EL (cell line): ENCODE results near the gene TSPAN1.

ENCODE experiments used
- DNase-seq: peaks from one replicate; pipeline ENCODE4 v3.0.0-alpha.2; 2016

The TSPAN1 gene, protein sequence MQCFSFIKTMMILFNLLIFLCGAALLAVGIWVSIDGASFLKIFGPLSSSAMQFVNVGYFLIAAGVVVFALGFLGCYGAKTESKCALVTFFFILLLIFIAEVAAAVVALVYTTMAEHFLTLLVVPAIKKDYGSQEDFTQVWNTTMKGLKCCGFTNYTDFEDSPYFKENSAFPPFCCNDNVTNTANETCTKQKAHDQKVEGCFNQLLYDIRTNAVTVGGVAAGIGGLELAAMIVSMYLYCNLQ

GRCh38 chr1:46174448-46175231 is at the start of gene TSPAN1:
TSS of gene TSPAN1 (plus strand) at chr1:46175087. CDS start at chr1:46181108, 6,021 bp downstream.
- peak; percentile 23 for DNase-seq

GRCh38 chr1:46128344-46128743 is 46.5 kb upstream of the TSPAN1 start:
- DNase-seq, result peak; percentile 65

- no peak for DNase-seq
These were observed 44.8 kb upstream of the TSPAN1 start for GRCh38 chr1:46130121-46130520.

DNA sequence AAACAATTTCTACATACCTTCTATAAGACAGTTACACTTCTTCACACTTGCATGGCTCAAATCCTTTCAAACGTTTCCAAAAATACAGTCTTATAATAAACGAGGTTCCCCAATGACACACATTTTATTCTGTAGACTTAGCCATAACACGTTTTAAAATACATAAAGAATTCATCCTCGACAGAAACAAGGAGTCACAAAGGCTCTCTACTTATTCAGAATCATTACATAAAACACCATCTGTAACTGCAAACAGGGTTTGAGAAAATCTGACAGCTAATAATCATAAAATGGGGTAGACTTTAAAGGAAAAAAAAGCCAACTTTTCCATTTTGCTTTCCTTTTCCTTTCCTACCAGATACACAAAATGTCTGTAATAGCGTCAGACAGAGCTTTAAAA is 44.3 kb upstream of the TSPAN1 start:
- no peak for DNase-seq

DNA sequence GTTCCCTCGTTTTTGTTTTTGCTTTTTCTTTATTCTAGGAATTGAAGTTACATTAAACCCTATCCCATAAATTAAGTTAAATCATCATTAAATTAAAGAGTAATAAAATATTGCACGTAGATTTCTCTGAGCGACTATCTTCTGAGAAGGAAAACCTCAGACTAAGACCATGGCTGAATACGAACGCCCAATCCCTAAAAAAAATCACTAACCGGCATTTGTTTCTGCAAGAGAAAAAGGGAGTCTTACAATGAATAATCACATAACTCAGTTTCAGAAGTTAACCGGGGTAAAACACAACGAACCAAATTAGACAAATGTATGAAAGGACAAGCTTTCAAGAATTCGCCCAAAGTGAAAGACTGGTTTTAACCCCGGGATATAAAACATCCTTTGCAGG is 43.8 kb upstream of the TSPAN1 start:
- DNase-seq, result peak; percentile 27

DNA sequence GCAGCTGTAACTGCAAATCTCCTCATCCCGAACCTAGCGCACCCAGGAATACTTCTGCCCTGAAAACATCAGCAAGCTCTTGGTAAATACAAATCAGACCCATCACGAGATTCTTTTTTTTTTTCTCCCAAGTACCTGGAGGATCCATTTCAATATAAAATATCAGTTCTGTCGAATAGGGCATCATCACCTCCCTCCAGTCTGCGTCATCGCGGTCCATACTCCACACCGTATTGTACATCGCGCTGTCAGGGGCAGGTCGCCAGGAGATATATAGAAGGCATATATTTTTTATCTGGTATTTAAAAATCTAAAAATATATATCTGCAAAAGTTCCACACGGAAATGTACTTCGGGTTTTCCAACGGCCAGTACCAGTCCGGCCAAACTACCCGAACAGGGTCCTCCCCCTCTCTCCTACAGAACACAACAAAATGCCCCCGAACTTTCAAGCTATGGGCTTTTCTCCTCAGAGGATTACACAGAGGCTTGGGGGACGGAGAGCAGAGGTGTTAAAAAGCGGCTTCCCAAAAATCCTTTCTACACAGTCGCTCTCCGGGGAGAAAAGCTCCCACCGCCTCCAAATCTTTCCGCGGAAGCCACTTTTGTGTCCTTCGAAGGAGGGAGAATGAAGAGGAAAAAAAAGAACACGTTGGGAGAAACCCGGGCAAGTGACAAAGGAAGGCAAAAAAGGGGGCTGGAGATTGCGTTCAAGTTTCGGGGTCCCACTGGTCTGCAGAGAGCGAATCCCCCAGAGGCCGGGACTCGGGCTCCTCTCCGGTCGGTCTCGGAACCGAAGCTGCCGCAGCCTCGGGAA is 43.0 kb upstream of the TSPAN1 start:
- DNase-seq, result peak; percentile 37

GRCh38 chr1:46132529-46133180 is 42.2 kb upstream of the TSPAN1 start, which contains the start of gene PIK3R3:
TSS of gene PIK3R3 (minus strand) at chr1:46132629. CDS start at chr1:46131952, 677 bp downstream.
- DNase-seq, result peak; percentile 99

- DNase-seq, result no peak
These were observed 41.7 kb upstream of the TSPAN1 start for GRCh38 chr1:46133181-46133658.

DNA sequence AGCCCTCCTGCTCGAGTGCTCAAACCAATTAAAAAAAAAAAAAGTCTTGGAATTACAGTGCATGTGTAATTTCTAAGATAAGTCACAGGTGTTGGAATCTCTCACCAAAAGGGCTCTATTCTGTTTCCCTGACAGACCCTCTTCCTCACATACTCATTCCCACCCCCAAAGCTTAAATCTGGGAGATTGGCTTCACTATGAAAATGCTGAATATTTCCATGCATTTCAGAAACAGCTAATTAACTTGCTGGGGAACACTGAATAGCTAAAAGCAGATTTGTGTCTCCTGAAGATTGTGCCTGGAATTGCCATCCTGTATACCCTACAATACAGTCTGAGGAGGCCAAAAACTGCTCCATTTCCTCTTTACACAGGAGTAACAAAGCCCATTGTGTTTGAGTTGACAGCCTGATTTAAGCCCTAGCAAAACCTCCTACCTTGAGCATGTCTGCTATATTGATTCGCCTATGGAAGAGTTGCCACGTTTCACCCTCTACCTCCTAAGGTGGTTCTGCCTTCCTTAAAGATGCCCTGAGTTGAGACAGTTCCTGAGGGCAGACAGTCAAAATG is 41.0 kb upstream of the TSPAN1 start:
- DNase-seq, result no peak

DNA sequence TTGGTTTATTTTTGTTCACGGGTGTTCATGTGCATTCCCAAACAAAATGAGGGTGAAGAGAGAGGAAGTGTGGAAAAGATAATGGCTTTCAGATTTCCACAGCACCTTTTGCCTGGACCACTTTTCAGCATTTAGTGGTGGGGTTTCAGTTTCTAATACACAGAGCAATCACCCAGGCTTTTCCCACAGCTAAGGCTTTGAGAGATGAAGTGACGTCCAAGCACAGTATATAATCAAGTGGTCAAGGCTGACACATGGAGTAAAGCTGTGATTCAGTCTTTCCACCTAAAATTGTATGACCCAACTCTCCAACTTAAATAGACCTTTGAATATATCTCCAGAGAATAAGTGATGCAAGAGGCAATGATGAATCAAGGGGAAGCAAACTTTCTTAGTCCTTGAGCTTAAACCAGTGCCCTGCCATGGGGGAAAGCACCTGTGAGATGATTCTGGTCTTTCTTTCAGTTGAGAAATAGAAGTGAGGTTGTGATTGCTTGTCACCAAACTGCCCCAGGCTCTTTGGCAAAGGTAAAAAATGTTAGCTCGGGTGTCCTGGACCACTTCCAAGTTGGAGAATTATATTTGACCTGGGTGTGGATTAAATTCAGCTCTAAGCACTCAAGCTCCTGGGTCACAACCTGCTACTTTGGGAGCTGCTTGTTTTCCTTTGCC is 40.1 kb upstream of the TSPAN1 start:
- peak; percentile 36 for DNase-seq

DNA sequence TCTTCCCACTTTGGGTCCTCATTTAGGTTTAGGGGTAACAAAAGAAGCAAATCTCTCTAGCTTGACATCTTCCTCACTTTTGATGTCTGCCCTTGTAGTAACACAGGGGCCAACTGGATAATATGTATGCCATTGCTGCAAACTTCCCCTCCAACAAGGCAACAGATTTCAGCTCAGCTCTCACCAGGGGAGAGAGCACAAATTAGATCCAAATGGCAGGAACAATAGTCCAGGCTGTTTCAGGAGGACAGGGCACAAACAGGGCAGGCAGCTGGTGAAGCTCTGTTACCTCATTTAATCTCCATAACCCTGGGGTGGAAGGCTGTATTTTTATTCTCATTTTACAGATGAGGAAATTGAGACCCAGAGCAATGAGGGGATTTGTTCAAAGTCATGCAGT is 38.2 kb upstream of the TSPAN1 start:
- DNase-seq, result no peak

DNA sequence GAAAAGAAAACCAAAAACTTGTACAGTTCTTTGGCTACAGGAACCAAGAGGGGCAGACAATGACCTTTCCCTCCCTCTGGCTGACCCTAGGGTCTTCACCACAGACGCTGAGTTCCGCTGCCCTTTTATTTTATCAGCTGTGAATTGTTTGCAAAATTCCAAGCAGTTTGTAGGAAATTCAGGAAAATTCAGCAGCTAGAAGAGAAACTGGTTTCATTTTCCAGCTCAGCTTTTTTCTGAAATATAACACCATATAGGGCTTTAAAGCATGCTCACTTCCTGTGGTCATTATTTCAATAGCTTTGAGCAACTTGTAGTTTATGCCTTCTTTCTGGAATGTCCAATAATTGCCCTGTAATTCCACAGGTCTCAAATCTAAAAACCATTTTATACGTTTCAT is 37.0 kb upstream of the TSPAN1 start:
- DNase-seq, result peak; percentile 32

DNA sequence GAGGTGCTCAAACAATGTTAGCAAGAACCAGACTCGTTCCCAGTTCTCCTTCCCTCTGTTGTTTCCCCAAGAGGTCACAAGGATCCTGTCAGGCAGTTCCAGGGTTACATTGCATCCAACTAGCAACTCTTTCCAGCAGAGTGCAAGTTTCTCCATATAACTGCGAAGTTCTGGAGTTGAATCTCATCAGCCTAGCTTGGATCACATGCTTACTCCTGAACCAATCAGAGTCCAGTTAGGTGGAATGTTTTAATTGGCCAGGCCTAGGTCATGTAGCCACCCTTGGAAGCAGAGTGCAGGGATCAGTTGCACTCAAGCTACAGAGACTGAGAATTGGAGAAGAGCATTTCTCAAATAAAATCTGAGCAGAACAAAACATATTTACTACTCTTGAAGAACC is 26.6 kb upstream of the TSPAN1 start:
- DNase-seq, result no peak

- DNase-seq, result no peak
These were observed 24.8 kb upstream of the TSPAN1 start for GRCh38 chr1:46150085-46150484.

DNA sequence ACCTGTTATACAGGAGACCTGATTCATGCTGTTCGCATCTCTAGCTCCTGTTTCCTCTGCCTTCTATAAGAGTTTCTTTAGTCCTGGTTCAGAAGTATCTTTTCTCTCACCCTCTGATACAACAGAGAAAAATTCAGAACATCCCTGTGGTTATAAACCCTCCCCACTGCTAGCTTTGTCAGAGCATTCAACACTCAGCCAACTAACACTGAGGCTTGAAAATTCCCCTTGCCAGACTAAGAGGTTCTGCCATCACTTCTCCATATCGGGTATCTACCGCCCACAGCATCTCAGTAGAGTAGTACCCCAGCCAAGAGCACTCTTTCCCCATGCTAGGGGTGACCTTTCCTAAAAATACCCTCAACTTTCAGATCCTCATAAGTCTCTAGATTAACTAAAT is 22.9 kb upstream of the TSPAN1 start:
- DNase-seq, result peak; percentile 72

DNA sequence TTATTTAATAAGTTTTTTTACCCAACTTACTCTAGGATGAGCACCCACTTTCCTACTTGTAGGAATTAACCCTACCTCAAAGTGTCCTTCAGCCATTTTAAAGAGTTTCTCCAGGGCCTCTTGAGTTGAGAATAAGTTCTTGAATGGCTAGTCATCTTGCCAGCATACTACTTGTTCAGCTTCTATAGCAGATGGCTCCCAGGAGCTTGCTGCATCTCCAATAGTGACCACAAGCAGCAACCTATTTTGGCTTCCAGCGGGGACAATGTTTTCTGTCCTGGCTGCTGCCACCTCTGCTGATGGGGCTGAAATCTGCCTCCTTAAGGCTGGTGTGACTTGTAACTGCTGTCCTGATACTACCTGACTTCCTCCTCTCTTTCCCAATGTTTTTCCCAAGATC is 21.7 kb upstream of the TSPAN1 start:
- no peak for DNase-seq

GRCh38 chr1:46153732-46154131 is 21.2 kb upstream of the TSPAN1 start:
- DNase-seq, result no peak

DNA sequence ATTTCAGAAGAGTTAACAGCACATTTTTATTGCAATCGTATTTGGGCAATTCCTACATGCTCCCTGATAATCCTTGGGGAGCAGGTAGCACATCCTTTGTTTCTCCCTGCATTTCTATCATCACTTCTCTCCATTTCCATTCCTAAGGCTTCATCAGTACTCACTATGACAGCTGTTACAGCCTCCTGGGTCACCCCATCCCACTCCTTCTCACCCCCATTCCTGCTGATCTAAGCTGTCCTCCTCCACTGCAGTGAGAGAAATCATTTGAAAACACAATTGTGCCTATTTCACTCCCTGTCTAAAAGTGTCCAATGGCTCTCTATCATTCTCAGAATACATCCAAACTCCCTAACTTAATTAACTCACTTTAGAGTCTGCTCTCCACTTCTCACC is 17.0 kb upstream of the TSPAN1 start:
- no peak for DNase-seq

- DNase-seq, result no peak
These were observed 16.3 kb upstream of the TSPAN1 start for GRCh38 chr1:46158312-46159281.

DNA sequence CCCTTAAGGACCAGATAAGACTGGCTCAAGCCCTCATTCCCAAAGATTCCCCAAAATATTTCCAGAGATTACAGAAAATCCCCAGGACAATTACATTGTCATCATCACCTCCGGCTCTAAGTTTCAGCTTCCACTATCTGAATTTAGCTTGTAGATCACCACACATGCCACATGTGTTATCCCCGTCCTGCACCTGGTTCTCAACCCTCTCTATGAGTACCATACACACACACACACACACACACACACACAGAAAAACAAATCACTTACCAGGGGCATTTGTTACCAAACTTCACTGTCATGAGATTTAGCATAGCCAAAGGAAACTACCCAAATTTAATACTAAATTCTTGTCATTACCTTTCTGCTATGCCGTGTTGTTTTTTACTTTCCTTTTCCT is 15.4 kb upstream of the TSPAN1 start:
- no peak for DNase-seq

DNA sequence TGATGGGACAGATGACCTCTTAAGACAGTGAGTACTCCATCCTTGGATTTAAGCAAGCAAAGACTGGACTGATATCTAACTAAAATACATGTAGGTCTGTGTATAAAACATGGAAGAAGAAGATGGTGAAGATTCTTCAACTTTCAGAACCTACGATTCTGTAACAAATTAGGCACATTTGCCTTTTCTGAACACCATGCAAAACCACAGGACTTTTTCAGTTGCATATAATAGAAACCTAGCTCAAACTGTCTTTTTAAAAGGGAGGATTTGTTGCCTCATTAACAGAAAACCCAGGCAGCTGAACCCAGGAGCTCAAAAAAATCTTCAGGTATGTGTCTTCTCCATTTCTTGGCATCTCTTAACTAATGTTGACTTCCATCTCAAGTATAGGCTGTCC is 14.7 kb upstream of the TSPAN1 start:
- DNase-seq, result no peak
